ENCODE data around the gene UBASH3B. TPM values are rescaled to one million over a fixed set of nuclear protein-coding genes. Genes with fewer than 3 reads are reported as not detected.

The UBASH3B gene
- total RNA-seq, 1 donor from 2014 or later: 2.6 TPM

DNA sequence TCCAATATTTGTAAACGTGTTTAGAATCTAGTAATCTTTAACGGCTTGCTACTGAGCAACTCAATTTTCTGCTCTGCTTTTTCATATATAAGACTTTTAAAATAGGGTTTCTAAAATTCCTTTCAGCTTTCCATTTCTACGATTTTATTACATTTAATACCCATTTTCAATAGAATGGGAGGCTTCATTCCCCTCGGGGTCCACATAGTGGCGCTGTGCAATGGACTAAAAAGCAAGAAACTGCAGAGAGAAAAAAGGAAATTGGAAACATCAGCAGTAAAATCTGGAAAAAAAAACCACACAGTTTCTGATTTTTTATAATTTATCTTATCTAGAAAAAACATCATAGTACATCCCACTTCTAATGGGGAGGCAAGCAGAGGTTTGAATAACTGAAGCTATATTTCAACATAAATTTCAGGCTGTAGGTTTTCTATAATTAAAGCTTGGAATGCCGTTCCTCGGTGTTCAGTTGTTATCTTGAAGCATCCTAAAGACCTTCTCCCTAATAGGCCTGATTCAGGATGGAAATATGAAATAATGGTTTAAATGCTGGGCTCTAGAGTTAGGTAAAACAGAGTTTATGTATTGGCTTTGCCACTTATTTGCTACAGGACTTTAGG lies 208.3 kb downstream of the UBASH3B start:
- Histone ChIP-seq H3K4me3 (no peak overlapping the region), H3K27me3 (ENCODE audit: low read depth) (peaks cover 68% of the 10 kb centered on the region), H3K36me3 (no peaks in the 10 kb centered on the region), H3K27ac (replicated peaks) (no peak overlapping the region), H3K4me1 (no peaks in the 10 kb centered on the region), H3K9me3 (replicated peaks) (no peaks in the 10 kb centered on the region)
- peak; percentile 32 for DNase-seq
- TF ChIP-seq, protein P1, sequence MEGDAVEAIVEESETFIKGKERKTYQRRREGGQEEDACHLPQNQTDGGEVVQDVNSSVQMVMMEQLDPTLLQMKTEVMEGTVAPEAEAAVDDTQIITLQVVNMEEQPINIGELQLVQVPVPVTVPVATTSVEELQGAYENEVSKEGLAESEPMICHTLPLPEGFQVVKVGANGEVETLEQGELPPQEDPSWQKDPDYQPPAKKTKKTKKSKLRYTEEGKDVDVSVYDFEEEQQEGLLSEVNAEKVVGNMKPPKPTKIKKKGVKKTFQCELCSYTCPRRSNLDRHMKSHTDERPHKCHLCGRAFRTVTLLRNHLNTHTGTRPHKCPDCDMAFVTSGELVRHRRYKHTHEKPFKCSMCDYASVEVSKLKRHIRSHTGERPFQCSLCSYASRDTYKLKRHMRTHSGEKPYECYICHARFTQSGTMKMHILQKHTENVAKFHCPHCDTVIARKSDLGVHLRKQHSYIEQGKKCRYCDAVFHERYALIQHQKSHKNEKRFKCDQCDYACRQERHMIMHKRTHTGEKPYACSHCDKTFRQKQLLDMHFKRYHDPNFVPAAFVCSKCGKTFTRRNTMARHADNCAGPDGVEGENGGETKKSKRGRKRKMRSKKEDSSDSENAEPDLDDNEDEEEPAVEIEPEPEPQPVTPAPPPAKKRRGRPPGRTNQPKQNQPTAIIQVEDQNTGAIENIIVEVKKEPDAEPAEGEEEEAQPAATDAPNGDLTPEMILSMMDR (IDR thresholded peaks at IDR 0.05; ENCODE audit: borderline replicate concordance): peak; percentile 79
- intact Hi-C loops (cut with micrococcal nuclease): loop anchor here (5.0 kb wide), 1 partner anchor 158 kb away; no protein-coding TSS in a partner anchor

Other genes with a start within 250 kb of the UBASH3B start
- not detected for gene CRTAM, start 182.8 kb downstream of the UBASH3B start, total RNA-seq
- gene JHY, start 227.0 kb downstream of the UBASH3B start, total RNA-seq: 1.8 TPM

Measured in left ventricle myocardium inferior (tissue), 1 donor.